Activated naive CD4-positive, alpha-beta T cell treated with anti-CD3 and anti-CD28 coated beads, Interleukin-2, amount 50 U/mL, for 72 hours (primary cell): ENCODE data around the gene LUZP1. TPM values are rescaled to one million over a fixed set of nuclear protein-coding genes. Genes with fewer than 3 reads are reported as not detected.

Experiments
- ATAC-seq, 2 donors: fragments of 150-1000 bp; cut with Tn5 transposase; 2 replicates each; pipeline ENCODE4 v1.10.0; 2021; ENCODE audit warnings: mild to moderate bottlenecking in 2 of 2, moderate library complexity in 2 of 2
- DNase-seq, 2 donors: peaks; one replicate each; pipeline ENCODE4 v3.0.0; 2021 to 2022; ENCODE audit warnings: low spot score in 2 of 2
- H3K27ac Mint-ChIP-seq, 2 donors: one replicate each; pipeline ENCODE4 v1.8.0; 2022; ENCODE audit warnings: mild to moderate bottlenecking in 2 of 2, mixed read lengths in 2 of 2
- H3K36me3 Mint-ChIP-seq, 2 donors: one replicate each; pipeline ENCODE4 v1.8.0; 2022; ENCODE audit warnings: mixed read lengths in 2 of 2
- H3K9me3 Mint-ChIP-seq, 2 donors: one replicate each; pipeline ENCODE4 v1.8.0; 2022; ENCODE audit warnings: mixed read lengths in 2 of 2
- total RNA-seq, 2 donors: library from RNA; stranded (reverse); gene quantifications; one replicate each; pipeline ENCODE4 v1.2.3, GENCODE V29; 2022

Gene LUZP1
- total RNA-seq, 2 donors from 2014 or later, result 18.5 to 21.4 TPM

- H3K9me3 Mint-ChIP-seq, result no peaks in the 10 kb centered on the region
- DNase-seq, result no peak
- peak overlapping the region in 1 of 2 donors; percentile 48 for H3K27ac Mint-ChIP-seq
- peaks cover 0 to 5% of the 10 kb centered on the region in 2 donors for H3K36me3 Mint-ChIP-seq
- ATAC-seq, result peak in 1 of 2 donors; percentile 21
Measured at GRCh38 chr1:23114424-23115079, 54.1 kb downstream of the LUZP1 start.

DNA sequence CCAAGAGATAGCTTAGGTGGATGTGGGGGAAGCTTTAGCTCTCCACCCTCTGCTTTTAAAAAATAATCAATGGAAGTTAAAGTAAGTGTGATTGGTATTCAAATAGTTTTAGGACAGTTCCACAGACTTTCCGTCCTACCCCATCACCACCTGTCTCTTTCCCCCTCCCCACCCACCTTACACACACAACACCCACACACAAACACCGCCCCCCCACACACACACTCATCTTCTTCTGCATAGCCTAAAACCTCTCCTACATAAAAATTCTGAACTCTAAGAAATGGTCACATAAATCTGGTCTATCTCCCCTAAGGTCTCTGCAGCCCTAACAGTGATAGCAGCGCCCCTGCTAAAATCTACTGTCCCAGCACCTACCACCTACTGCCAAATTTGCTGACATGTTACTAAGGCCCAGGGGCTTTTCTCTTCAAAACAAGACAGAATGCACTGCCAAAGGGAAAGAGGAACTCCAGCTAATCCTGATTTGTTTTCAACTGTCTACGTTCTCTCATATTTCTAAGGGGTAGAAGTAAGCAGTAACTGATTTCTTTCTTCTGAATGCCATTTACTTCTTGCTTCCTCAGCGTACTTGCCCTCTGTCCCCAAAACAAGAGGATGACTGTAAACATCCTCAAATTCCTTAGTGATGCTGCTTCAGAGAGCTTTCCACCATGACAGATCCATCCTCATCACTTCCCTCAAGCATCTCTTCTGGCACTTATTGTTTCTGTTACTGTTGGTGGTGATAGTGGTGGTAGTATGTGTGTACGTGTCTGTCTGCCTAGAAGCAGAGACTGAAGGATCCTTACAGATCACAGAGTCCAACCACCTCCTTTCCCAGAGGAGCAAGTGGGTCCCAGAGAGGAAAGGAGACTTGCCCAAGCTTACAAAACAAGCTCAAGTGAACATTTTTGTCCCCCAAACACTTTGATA is 56.8 kb downstream of the LUZP1 start:
- Mint-ChIP-seq H3K36me3 (peaks cover 11 to 23% of the 10 kb centered on the region in 2 donors), H3K9me3 (no peaks in the 10 kb centered on the region), H3K27ac (no peak overlapping the region)
- ATAC-seq (no peak), DNase-seq (no peak)

DNA sequence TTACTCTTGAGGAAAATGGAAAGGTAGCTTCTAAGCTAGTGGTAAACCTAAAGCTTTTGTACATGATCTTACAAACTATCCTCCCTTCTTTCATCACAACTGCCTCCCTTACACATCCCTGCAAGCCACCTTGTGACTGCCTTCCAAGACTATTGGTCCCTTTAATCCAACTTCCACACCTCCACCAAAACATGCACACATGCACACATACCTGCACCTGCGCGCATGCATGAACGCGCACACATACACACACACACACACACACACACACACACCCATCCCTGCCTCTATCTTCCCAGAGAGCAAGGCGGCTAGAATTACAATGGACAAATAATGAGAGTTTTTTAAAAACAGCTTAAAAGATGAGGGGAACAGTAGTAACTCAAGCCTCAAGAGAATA is 58.3 kb downstream of the LUZP1 start:
- Mint-ChIP-seq H3K36me3 (peaks cover 11 to 23% of the 10 kb centered on the region in 2 donors), H3K27ac (peak overlapping the region in 1 of 2 donors; percentile 89), H3K9me3 (no peaks in the 10 kb centered on the region)
- ATAC-seq, result no peak
- no peak for DNase-seq

DNA sequence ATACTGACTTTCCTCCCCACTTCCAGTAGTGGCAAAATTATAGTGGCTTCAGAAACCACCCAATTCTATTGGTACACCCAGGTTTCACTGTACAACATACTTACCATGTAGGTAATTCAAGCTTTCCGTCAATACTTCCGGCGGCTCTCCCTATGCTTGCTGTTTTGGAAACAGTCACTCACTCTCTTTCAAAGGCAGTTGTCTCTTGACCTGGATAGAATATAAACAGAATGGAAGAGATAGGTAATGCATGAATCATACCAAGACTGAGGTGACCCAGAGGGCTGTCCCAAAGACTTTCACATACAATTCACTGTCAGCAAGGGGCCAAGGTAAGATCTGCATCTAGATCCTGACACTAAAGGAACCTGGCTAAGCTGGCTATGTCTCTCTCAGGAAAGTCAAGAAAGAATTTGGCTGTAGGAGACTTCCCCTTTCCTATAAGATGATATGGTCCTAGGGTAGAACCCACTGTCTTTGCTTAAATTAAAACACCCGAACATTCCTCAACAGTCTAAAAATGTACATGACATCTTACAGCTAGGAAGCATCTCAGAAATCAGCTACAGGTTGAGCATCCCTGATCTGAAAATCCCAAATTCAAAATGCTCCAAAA is 59.6 kb downstream of the LUZP1 start:
- H3K27ac Mint-ChIP-seq, result peak overlapping the region; percentile 3 to 89

GRCh38 chr1:23103001-23103889 is 65.4 kb downstream of the LUZP1 start:
- ATAC-seq (peak; percentile 81 to 89), DNase-seq (peak in 1 of 2 donors; percentile 23)
- Mint-ChIP-seq H3K27ac (peak overlapping the region; percentile 75 to 89), H3K36me3 (peaks cover 5 to 21% of the 10 kb centered on the region in 2 donors), H3K9me3 (no peaks in the 10 kb centered on the region)

More for the DNA sequence above, 59.6 kb downstream of the LUZP1 start:
- ATAC-seq (peak; percentile 75 to 78), DNase-seq (no peak)
- H3K9me3 Mint-ChIP-seq, result no peaks in the 10 kb centered on the region
- peaks cover 11 to 28% of the 10 kb centered on the region in 2 donors for H3K36me3 Mint-ChIP-seq

DNA sequence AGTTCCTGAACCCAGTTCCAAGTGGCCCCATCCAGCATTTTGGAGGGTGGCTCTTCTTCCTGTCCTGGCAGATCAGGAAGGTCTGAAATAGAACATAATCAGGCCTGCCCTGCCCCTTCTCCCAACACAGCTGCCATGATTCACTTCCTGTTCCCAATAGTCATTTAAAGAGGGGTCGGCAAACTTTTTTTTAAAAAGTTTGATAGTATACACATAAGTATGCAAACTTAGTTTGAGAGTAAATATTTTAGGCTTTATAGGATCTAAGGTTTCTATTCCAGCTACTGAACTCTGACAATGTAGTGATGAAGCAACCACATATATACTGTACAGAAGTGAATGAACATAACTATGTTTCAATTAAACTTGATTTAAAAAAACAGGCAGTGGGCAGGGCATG is 66.4 kb downstream of the LUZP1 start:
- ATAC-seq (peak in 1 of 2 donors; percentile 8), DNase-seq (no peak)
- H3K9me3 Mint-ChIP-seq, result no peaks in the 10 kb centered on the region
- H3K27ac Mint-ChIP-seq, result peak overlapping the region; percentile 17 to 32
- peaks cover 0 to 13% of the 10 kb centered on the region in 2 donors for H3K36me3 Mint-ChIP-seq

DNA sequence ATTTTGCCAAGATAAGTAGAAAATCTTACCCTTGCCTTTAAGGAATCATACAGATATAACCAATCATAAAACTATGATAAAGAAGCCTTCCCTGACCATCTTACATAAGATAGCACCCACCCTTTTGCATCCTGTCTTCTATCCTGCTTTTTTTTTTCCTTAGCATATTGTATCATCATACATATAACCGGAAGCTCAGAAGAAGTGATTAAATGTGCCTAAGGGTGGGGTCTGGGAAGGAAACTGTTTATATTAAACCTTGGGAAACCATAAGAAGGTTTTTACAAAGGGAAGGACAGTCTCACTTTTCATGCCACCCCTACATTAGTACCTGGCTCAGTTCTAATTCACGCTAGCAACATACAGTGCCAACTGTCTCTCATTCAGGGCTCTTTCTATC is 66.8 kb downstream of the LUZP1 start:
- Mint-ChIP-seq H3K36me3 (peaks cover 0 to 13% of the 10 kb centered on the region in 2 donors), H3K9me3 (no peaks in the 10 kb centered on the region), H3K27ac (peak overlapping the region in 1 of 2 donors; percentile 17)
- no peak for DNase-seq
- no peak for ATAC-seq

- no peak for ATAC-seq
- peaks cover 0 to 13% of the 10 kb centered on the region in 2 donors for H3K36me3 Mint-ChIP-seq
- H3K27ac Mint-ChIP-seq, result no peak overlapping the region
- H3K9me3 Mint-ChIP-seq, result no peaks in the 10 kb centered on the region
- DNase-seq, result no peak
Measured at GRCh38 chr1:23101101-23101827, 67.4 kb downstream of the LUZP1 start.

DNA sequence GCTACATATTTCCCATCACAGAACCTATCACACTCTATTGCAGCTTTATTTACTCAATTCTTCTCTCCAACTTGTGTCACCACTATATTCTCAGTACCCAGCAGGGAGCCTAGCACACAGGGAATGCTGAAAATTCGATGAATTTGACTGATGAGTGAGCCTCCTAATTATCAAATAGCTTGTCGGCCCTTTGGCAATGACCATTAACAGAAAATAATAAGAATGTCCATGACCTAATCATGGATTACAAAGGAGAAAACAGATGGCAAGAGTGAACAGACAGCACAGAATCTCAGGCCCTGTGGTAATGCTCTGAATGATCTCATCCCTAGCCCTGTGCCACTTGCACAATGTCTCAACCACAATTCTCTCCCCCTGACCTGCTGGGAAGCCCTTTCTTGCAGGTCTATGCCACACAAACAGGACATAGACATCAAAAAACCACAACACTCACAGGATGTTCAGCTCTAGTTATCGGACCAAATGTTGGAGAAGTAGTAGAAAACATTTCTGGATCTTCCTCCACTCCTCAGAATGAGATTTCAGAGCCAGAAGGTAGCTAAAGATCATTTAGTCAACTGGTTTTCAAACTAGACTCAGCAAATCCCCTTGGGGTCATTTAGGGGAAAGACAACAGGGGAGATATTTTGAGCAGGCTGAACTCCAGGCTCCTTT is 68.4 kb downstream of the LUZP1 start:
- Mint-ChIP-seq H3K9me3 (no peaks in the 10 kb centered on the region), H3K36me3 (peaks cover 0 to 13% of the 10 kb centered on the region in 2 donors), H3K27ac (peak overlapping the region; percentile 44 to 66)
- ATAC-seq (peak; percentile 85 to 86), DNase-seq (peak; percentile 22 to 63)

DNA sequence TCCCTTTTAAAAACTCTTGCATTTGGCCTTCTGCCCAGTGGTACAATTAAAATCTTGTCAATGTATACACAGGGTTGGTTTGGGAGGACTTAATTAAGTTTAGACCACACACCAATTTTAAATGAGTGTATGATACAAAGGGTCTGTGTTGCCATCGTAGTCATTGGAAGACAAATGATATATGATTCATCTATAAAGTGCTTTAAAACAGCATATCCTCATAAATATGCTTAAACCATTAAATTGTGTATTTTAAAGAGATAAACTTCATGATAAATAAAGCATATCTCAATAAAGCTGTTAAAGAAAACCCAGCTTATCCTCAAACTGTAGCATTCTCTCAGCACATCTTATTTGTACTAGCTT is 69.5 kb downstream of the LUZP1 start:
- no peak overlapping the region for H3K27ac Mint-ChIP-seq
- DNase-seq (no peak), ATAC-seq (no peak)

GRCh38 chr1:23098463-23099170 is 70.0 kb downstream of the LUZP1 start:
- peak in 1 of 2 donors; percentile 62 for DNase-seq
- Mint-ChIP-seq H3K9me3 (no peaks in the 10 kb centered on the region), H3K36me3 (peaks cover 6 to 7% of the 10 kb centered on the region in 2 donors), H3K27ac (no peak overlapping the region)
- peak in 1 of 2 donors; percentile 25 for ATAC-seq

More for the DNA sequence above, 69.5 kb downstream of the LUZP1 start:
- Mint-ChIP-seq H3K36me3 (peaks cover under 1 to 9% of the 10 kb centered on the region in 2 donors), H3K9me3 (no peaks in the 10 kb centered on the region)

- no peak for DNase-seq
- Mint-ChIP-seq H3K27ac (no peak overlapping the region), H3K36me3 (peaks cover 0 to 13% of the 10 kb centered on the region in 2 donors), H3K9me3 (no peaks in the 10 kb centered on the region)
- no peak for ATAC-seq
Measured at GRCh38 chr1:23097316-23097715, 71.3 kb downstream of the LUZP1 start.

DNA sequence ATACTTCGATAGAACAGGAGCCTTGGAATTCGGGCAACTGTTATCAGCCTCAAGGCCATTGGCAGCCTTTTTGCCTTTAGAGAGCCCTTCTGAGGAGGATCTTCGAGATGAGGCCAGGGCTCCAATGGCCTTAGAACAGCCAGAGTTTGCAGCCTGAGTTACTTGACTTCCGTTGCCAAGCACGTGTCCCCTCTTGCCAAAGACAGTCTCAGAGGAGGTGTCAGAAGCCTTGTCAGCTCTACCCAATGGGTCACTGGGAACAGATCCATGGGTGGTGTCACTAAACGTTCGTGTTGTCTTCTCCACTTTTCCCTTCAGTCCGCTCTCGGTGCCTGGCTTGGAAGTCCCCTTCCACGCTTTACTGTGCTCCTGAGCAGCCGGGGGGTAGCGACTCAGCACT is 76.2 kb downstream of the LUZP1 start:
- Mint-ChIP-seq H3K27ac (no peak overlapping the region), H3K36me3 (peaks cover 0 to 13% of the 10 kb centered on the region in 2 donors), H3K9me3 (no peaks in the 10 kb centered on the region)
- ATAC-seq (no peak), DNase-seq (no peak)

GRCh38 chr1:23091545-23091944 is 77.1 kb downstream of the LUZP1 start:
- no peak for ATAC-seq
- H3K27ac Mint-ChIP-seq, result no peak overlapping the region
- no peak for DNase-seq
- peaks cover 0 to 13% of the 10 kb centered on the region in 2 donors for H3K36me3 Mint-ChIP-seq
- no peaks in the 10 kb centered on the region for H3K9me3 Mint-ChIP-seq
